Temporal lobe (tissue), 2 donors: ENCODE data around the gene NEDD4L. TPM values are rescaled to one million over a fixed set of nuclear protein-coding genes. Genes with fewer than 3 reads are reported as not detected.

Source experiments
- small RNA-seq: library from RNA; depleted of rRNA; stranded (forward); fragments of <200 nt; gene quantifications from one replicate; pipeline ENCODE3, GENCODE V24; 2014; ENCODE audit warnings: low replicate concordance
- total RNA-seq: library from RNA; depleted of rRNA; stranded (reverse); fragments of >200 nt; gene quantifications from one replicate; pipeline ENCODE4 v1.2.3, GENCODE V29; 2014

NEDD4L gene
- total RNA-seq, 1 donor from 2014 or later, result 164 TPM

Small RNA genes lying within 50 kb of the gene (small RNA-seq; reads per million reads assigned to genes)
- gene HMGN1P30 (not detected), gene MIR3591 (not detected)

Other genes starting within 250 kb of the NEDD4L start
- gene ATP8B1, start 240.9 kb upstream of the NEDD4L start, total RNA-seq, result 4.2 TPM